HG03521 (cell line): ENCODE measurements around the gene MEF2D.

Source experiments
- ATAC-seq: cut with Tn5 transposase; IDR thresholded peaks from one replicate; pipeline ENCODE4 v1.9.1; 2021; ENCODE audit warnings: mild to moderate bottlenecking, moderate library complexity; ENCODE audit not compliant: unreplicated experiment

The MEF2D gene

DNA sequence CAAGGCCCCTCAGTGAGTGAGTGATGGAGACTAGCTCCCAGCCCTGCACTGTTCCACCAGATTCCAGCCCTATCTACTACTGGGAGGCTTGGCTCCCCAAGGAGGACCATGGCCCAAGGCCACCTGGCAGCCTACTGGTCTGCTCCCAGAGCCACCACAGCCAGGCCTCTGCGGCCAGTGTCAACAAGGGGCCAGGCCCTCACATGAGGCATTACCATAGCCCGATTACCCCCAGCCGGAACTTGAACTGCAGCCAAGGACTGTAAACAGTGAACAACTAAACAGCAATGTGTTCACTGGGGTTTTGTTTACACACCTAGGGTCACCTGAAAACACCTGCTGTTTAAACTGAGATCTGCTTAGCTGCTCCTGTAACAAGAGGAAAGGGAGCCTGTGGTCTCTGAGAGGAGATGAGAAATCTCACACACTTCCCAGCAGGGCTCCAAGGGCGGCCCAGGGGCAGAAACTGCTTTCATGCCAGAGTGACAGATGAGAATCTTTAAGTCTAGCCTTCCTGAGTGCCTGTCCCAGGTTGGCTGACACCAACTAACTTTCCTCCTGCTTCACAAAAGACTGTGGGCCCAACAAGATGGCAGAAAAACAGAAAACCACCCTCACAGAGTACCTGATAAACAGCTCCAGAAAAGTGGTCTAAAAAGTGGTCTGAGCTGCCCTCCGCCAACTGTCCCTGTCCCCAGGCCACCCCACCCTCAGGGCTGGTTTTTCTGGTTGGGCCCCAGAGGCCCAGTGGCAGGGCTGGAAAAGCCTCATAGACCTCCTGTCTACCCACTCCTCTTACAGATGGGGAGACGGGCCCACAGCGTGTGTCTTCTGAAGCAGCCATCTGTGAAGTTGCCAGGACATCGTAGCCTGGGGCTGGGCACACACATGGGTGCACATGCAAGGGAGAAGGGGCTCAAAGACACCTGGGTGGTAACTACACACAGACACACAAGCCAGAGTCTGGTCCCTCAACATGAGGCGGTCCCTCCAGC lies 28.8 kb downstream of the MEF2D start:
- ATAC-seq = no peak

DNA sequence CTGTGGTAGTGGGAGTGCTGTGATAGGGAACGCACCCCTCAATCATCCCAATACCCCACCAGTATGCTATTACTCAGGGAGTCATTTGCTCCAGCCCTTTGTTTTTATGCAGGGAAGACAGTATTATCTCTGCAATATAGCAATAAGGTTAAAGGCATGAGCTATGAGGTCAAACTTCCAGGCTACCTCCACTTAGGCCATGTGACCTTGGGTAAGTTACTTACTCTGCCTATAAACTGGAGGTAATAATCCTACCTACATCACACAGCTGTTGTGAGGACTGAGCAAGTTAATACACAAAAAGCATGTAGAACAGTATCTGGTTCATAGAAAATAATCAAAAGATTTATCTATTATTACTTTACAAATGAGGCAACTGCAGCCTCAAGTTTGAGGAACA lies 30.1 kb downstream of the MEF2D start:
- ATAC-seq = no peak

DNA sequence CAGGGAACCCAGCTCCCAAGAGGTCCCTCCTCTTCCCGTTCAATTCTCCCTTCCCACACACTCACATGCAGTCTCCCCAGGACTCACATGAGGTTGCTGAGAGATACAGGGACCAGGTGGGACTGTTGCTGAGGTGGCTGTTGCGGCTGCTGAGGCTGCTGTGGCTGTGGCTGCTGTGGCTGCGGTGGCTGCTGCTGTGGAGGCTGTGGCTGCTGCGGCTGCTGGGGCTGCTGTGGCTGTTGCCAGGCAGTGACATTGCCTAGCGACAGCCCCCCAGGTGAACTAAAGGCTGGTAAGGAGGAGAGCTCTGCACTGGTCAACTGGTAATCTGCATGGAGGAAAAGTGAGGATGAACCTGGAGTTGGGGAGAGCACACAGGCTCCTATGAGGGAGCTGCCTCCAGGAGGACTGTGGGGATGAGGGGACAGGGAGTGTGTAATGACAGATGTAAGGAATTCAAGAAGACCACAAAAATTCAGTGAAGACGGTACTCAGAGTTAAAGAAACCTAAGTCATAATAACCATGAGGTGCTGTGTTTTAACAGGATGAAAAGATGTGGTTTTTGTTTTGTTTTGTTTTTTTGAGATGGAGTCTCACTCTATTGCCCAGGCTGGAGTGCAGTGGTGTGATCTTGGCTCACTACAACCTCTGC lies 31.8 kb downstream of the MEF2D start:
- no peak for ATAC-seq

DNA sequence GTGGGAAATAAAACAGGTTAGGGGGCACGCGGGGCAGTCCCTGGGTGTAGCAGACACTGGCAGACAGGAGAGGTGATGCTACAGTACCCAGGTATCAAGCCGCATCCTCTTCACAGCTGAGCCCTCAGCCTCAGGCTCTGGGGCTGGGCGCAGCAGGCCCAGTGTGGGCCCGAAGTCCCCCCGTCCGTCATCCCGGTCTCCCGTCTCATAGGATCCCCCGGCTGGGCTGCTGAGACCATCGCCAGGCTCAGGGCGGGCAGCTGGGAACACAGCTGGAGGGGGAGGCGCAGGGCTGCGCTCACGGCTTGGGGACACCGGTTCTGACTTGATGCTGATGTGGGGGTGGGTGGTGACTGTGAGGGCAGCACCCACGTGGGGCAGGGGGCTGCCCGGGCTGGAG lies 32.7 kb downstream of the MEF2D start:
- no peak for ATAC-seq

DNA sequence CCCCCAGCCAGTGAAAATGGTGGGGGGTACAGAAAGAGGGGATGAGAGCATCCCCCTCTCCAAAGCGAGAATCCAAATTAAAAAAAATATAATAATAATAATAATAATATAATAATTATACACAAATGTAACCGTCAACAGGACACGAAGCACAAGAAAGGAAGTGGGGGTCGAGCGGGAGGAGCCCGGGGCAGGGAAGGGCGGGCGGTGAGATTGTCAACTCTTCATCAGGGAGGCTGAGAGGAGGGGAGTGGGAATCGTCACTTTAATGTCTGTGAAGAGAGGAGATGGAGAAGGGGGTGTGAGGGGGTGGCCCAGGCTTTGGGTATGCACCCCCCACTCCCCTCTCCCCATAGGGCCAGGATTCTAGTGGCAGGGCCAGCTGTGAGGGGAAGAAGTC lies 33.2 kb downstream of the MEF2D start:
- ATAC-seq = no peak

DNA sequence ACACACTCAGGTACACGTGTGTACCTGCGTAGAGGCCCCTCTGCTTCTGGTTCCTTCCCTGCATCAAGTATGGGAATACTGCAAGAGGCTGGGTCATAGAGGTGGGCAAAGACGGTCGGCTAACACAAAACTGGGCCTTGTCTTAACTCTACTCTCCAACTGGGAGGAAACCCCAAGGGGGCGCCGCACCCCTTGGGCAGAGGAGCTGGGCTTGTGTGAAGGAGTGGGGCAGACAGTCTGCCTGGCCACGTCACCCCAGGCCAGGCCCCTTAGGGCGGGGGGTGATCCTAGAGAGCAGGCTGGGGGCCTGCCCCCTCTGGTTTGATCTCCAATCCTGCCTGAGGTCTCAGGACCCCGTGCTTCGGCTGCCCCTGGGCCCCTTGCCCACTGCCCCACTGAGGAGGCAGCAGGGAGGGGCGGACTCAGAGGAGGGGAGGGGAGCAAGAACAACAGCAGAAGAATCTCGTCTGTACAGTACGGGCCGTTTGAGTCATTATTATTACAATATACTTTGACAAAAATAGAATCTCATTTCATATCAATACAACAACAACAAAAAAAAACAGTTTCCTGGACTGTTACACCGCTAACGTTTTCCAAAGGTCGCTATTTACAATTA lies 34.7 kb downstream of the MEF2D start:
- ATAC-seq = no peak

DNA sequence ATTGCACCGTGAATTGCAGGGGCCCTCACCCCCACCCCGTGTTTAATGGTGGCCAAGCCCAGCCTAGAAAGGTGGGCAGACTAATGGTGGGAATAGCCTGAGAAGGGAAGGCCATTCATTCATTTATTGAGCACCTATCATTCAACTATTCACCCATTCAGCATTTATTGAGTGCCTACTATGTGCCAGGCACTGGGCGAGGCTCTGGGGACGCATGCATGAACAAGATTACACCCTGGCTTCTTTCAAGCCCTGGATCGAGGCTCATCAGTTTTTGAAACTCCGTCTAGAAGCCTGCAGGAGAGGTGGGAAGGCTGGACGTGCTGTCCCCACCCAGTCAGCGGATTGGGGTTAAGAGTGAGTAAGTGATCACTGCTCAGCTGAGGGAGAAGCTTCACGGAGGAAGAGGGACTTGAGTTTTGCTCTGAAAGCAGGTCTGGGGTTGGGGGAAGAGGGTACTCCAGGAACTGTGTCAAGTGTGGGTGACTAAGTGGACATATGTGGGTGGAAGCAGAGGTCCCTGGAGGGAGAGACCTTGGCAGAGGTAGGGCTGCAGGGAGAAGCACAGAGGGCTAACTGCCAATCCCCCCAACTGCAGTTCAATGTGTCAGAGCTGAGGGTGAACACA lies 35.6 kb downstream of the MEF2D start:
- ATAC-seq = no peak

DNA sequence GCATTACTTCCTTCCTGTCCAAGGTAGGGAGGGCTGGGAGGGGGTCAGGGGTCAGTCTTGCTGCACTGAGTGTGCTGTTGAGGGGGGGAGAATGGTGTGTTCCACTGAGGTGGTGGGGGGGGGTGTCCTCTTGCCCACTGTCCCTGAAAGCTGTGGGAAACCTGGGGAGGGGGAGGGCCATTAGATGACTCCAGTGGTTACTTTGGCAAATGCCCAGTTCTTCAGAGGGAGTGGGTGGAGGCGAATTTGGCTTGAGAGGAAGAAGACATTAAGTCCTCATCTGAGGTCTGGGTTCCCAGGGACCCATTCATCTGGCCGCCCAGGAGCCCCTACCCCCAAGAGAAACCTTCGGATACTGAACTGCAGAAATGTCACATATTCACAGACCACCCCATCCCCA lies 36.2 kb downstream of the MEF2D start:
- ATAC-seq = no peak

DNA sequence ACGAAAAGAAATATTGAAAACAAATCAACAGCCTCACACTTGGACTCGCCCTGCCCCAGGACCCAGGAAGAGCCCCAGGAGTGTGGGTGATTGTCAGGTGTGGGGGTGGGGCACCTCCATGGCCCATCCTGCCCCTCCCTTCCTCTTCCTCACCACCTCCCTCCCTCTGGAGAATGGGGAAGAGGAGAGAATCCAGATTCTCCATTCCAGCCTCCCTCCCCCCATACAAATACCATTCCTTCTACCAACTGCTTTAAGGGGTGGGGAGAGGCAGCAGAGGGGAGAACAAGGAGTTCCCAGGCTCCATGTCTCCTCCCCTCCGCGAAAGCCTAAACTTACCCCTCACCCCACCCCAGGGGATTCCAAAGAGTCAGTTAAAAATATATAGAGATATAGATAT lies 36.7 kb downstream of the MEF2D start:
- no peak for ATAC-seq

DNA sequence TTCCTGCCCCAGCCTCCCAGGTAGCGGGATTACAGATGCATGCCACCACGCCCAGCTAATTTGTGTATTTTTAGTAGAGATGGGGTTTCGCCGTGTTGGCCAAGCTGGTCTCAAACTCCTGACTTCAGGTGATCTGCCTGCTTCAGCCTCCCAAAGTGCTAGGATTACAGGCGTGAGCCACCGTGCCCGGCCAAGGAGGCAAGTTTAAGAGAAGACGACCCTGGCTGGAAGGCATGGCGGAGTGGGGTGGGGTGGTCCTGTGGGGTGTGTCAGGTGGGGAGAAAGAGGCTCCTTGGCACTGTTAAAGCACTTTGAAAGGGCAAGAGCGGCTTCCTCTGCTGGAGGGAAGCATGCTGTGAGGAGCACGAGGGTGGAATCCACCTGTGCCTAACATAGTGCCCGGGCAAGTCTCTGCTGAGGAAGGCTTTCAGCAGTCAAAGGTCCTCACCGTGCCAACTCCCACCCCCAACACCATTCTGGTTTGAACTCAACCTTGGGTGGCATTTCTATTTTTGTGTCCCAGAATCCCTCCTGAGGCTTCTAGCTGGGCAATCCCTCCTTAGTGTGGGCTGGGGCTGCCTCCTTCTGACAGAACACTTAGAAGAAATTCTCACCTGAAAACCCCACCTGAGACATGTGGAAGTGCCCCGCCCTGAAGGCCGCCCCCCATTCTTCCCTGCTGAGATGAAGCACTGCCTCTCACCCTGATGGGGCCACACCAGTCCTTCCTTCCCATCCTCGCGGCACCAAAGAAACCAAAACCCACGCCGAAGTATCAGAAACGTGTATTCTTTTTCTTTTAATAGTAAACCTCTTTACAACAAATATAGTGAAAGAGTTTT lies 37.4 kb downstream of the MEF2D start:
- no peak for ATAC-seq

DNA sequence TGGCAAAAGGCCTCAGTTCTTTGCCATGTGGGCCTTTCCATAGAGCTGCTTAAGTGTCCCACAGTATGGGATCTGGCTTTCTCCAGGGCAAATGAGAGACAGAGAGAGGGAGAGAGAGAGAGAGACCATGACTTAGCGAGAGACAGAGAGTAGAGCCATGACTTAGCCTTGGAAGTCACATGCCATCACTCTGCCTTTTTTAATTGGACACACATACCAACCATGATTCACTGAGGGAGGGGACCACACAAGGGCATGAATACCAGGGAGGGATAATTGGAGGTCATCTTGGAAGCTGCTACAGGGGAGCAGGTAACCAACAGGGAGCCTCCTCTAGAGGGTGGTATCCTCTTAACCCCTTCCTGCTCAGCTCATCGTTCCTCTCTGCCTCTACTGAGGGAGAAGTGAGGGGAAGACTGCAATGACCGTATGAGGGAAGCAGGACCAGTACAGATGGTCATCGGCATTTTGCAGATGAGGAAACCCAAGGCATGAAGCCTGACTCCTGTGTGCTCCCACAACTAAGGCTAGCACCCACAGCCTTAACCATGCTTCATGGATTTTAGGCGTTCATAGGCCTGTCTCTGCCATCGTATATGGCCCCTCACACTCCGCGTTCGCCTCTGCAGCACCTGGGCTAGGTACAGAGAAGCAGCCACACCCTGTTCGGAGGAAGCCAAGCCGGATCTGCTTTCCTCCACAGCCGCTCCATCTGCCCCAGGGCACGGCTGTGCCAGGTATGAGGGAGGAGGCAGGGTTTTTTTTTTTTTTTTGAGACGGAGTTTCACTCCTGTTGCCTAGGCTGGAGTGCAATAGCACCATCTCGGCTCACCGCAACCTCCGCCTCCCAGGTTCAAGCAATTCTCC lies 38.6 kb downstream of the MEF2D start:
- ATAC-seq = no peak

DNA sequence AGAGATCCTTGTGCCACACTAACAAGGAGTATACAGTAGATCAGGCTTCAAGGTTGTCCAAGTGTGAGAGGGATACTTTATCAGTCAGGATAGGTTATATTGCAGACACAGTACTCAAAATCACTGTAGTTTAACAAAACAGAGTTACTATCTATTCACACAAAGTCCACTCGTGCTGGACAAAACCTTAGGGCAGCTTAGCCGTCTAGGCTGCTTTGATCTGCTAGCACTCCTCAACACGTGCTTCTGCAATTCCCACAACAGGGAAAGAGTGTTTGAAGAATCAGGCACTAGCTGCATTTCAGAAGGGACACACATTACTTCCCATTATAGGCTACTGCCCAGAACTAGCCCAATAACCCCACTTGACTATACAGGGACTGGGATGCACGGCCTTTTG lies 39.5 kb downstream of the MEF2D start:
- no peak for ATAC-seq

DNA sequence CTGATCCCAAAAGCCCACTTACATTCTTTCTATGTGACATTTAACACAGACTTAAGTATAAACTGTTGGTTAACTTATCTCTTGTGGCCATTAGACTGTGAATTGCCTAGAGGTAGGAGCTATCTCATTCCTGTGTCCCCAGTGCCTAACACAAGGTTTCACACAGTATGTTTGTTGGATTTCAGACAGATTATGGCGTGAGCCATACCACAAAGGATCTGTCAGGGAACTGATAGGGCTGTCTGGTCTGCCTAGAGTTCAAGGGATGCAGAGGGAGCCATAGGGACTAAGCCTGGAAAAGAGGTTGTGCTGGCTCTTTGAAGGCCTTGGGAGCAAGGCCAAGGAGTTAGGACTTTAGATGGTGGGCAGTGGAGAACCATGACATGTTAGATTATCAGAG lies 40.0 kb downstream of the MEF2D start:
- ATAC-seq = no peak

DNA sequence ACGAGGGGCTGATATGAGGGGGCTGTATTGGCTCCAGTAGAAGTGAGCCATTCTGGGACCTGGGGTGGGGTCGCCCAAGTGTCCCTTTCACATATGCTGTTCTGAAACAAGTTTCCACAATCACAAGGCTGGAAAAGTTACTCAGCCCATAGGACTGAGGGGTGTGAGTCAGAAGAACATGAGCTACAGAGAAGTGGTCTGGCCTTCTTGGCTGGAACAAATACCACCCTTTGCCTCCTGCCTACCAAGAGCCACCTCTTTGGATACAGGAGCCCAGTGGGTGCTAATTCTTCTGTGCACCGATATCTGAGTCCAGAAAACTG lies 42.4 kb downstream of the MEF2D start:
- ATAC-seq = no peak

DNA sequence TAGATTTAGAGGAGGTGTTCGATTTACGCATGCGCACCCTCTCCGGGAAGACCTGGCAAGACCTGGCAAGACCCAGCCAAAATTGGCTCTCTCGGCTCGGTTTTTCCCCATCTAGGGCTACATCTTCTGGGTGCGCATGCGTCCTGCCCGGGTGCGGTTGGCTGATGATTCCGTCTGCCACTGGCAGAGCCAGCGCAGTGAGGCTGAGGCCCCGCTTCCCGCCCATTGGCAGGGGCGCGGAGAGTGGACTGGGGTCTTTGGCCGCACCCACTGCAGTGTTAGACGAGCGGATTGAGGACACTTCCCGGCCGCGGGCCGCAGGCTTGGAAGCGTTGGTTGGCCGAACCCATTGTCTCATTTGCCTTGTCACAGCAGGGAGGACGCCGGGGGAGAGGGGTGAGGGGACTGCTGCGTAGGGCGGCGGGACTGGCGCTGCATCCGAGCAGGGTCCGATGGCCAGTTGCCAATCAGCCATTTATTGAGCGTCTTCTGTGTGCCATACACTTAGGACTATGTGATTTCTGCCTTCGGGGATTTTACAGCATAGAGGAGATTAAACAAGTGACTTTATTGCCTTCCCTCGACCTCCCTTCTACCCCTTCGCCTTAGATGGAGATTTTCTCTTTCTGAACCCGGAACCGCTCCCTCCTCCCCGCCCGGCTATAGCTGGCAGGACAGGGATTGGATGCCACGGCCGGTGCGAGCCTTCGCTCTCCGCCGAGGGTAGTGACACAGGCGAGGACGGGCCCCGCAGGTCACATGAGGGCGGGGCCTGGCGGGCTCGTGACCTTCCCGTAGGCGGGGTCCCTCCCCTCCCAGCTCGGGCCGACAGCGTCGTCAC lies 43.7 kb downstream of the MEF2D start:
- peak; percentile 72 for ATAC-seq

DNA sequence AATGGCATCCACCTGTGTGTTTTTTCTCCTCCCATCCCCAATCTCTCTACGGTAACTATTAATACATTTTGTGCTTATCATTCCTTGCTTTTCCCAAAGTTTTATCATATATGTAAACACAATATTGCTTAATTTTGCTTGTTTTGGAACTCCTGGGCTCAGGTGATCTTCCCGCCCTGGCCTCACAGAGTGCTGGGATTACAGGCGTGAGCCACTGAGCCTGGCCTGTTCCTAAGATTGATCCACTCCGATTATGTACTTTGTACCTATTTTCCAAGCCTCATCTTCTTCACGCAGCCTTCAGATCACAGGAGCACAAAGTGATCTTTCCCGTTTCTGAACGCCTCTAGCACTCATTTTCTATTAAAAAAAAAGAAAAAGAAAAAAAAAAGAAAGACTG lies 45.2 kb downstream of the MEF2D start:
- ATAC-seq = no peak

DNA sequence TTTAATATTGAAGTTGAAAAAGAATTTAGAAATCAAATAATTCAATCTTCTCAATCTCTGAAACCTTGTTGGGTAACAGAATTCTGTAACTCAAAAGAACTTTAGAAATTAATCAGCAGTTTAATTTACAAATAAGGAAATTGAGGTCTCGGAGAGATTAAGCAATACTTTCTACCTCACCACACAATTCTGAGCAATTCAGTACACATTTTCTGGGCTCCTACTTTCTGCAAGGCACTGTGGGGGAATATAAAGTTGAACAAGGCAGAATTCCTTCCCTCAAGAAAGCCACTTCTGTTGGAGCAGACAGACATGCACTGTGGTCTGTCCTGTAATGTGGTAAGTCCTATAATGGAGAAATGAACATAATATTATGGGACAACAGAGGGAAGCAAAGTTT lies 47.7 kb downstream of the MEF2D start:
- no peak for ATAC-seq

DNA sequence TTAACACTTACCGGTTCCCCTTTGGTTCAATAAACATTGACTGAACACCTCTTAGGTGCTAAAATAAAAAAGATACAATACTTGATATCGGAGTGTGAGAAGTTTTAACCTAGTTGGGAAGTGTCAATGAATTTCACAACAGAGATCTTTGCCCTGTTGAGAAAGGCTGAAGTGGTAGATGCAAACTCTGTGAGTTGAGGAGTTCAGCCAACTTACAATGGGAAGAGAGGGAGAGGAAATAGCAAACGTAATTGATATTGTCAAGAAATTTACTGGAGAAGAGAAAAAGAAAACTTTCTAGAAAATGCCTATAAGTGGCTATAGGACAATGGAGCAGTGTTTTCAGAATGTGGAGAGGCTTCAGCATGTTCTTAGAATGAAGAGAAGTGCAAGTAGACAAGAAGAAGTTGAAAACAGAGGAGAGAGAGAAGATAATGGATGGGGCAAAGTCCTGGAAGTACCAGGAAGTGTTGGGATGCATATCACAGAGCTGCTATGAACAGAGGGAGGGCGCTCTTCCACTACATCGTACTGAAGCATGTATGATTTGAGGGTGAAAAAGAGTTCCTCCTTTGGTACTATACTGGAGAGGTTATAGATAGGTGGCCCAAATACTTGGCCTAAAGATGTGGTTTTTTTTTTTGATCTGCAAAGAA lies 48.9 kb downstream of the MEF2D start:
- no peak for ATAC-seq
